ENCODE measurements around the gene PNMA8A.

Gene PNMA8A

GRCh38 chr19:46460981-46461380 is 10.4 kb downstream of the PNMA8A start:
- no peak for DNase-seq (ENCODE audit: extremely low read depth, low read depth)
- no peak overlapping the region for H3K4me3 ChIP-seq (replicated peaks; ENCODE audit: low read depth, low read length)
- no peak for TF ChIP-seq CTCF (IDR thresholded peaks at IDR 0.05; ENCODE audit: low read depth, low read length, missing control alignments)

- TF ChIP-seq CTCF (IDR thresholded peaks at IDR 0.05; ENCODE audit: low read depth, low read length, missing control alignments): no peak
- DNase-seq (ENCODE audit: extremely low read depth, low read depth): no peak
- no peak overlapping the region for H3K4me3 ChIP-seq (replicated peaks; ENCODE audit: low read depth, low read length)
These were observed 11.3 kb downstream of the PNMA8A start for GRCh38 chr19:46460055-46460454.

GRCh38 chr19:46456930-46457329 is 14.4 kb downstream of the PNMA8A start:
- no peak overlapping the region for H3K4me3 ChIP-seq (replicated peaks; ENCODE audit: low read depth, low read length)
- TF ChIP-seq CTCF (IDR thresholded peaks at IDR 0.05; ENCODE audit: low read depth, low read length, missing control alignments): no peak
- no peak for DNase-seq (ENCODE audit: extremely low read depth, low read depth)

GRCh38 chr19:46454244-46454643 is 17.1 kb downstream of the PNMA8A start:
- DNase-seq (ENCODE audit: extremely low read depth, low read depth): no peak
- no peak for TF ChIP-seq CTCF (IDR thresholded peaks at IDR 0.05; ENCODE audit: low read depth, low read length, missing control alignments)
- no peak overlapping the region for H3K4me3 ChIP-seq (replicated peaks; ENCODE audit: low read depth, low read length)

- H3K4me3 ChIP-seq (replicated peaks; ENCODE audit: low read depth, low read length): no peak overlapping the region
- TF ChIP-seq CTCF (IDR thresholded peaks at IDR 0.05; ENCODE audit: low read depth, low read length, missing control alignments): no peak
- DNase-seq (ENCODE audit: extremely low read depth, low read depth): no peak
These were observed 17.7 kb downstream of the PNMA8A start for GRCh38 chr19:46453661-46454060.

GRCh38 chr19:46452186-46452585 is 19.2 kb downstream of the PNMA8A start:
- TF ChIP-seq CTCF (IDR thresholded peaks at IDR 0.05; ENCODE audit: low read depth, low read length, missing control alignments): no peak
- no peak overlapping the region for H3K4me3 ChIP-seq (replicated peaks; ENCODE audit: low read depth, low read length)
- no peak for DNase-seq (ENCODE audit: extremely low read depth, low read depth)

- DNase-seq (ENCODE audit: extremely low read depth, low read depth): no peak
- H3K4me3 ChIP-seq (replicated peaks; ENCODE audit: low read depth, low read length): no peak overlapping the region
- TF ChIP-seq CTCF (IDR thresholded peaks at IDR 0.05; ENCODE audit: low read depth, low read length, missing control alignments): no peak
These were observed 20.0 kb downstream of the PNMA8A start for GRCh38 chr19:46451352-46451751.

Data from HFF-Myc (cell line).